Measurements from ENCODE around the gene PGBD5. TPM values are rescaled to one million over a fixed set of nuclear protein-coding genes. Genes with fewer than 3 reads are reported as not detected.

PGBD5 gene
- total and polyA plus RNA-seq, 2 of the 13 experiments (the other 11 are each of a cell fraction or from before 2014, with no cell fraction given), result 0.04 to 0.13 TPM

GRCh38 chr1:230326971-230327891 lies 98.9 kb downstream of the PGBD5 start:
- FAIRE-seq (peak; percentile 51), DNase-seq (ENCODE audit: low spot score) (peak; percentile 52), ATAC-seq (peak; percentile 72)
- H3K79me2 ChIP-seq (ENCODE audit: insufficient read depth, low read length), result no peaks in the 10 kb centered on the region
- intact Hi-C loops (cut with micrococcal nuclease; ENCODE audit: unreplicated experiment) (no loop called here), in situ Hi-C loops (cut with HindIII; ENCODE audit: extremely low pct_ligation_motif_present, low pct_unique_long_range_greater_than_20kb) (no loop called here)
- H3K4me2 ChIP-seq (ENCODE audit: low read depth, low read length), result peak overlapping the region; percentile 59
- ChIA-PET CTCF (ENCODE audit: low intra/inter-chr PET ratio, low total read pairs) (no interaction called here), POLR2A (no interaction called here)
- H2AFZ ChIP-seq (ENCODE audit: low read length), result no peak overlapping the region
- peaks cover 13% of the 10 kb centered on the region for H3K4me1 ChIP-seq (ENCODE audit: insufficient read depth, low read length)
- no peaks in the 10 kb centered on the region for H3K36me3 ChIP-seq (replicated peaks in 1 of 2; ENCODE audit: control insufficient read depth in 1 of 2, insufficient read depth in 2 of 2, low read length in 2 of 2)
- no TSS peak for BruUV-seq (replicated peaks)
- no peaks in the 10 kb centered on the region for H3K9me3 ChIP-seq (ENCODE audit: low read length)
- H3K9ac ChIP-seq (ENCODE audit: insufficient read depth, low read depth, low read length), result no peak overlapping the region
- no peak overlapping the region for H3K27ac ChIP-seq (ENCODE audit: extremely low read length, insufficient read depth, low read length)
- no peaks in the 10 kb centered on the region for H4K20me1 ChIP-seq (ENCODE audit: insufficient read depth, low read length)
- peak overlapping the region in 2 of 3 experiments; percentile 5 to 38; a peak in 1 of 6 replicates for H3K4me3 ChIP-seq (replicated peaks in 1 of 3; ENCODE audit: insufficient read depth in 1 of 3, low read depth in 2 of 3, low read length in 3 of 3)
- peaks cover under 1 to 3% of the 10 kb centered on the region in 2 experiments; a peak in 1 of 5 replicates for H3K27me3 ChIP-seq (ENCODE audit: control insufficient read depth in 1 of 2, insufficient read depth in 2 of 2, low read length in 2 of 2)
- 23% methylated on average over 20 of the region's 31 CpGs for WGBS (ENCODE audit: low lambda C conversion rate)
- TF ChIP-seq ZNF367 (CRISPR knock-in tag; IDR thresholded peaks at IDR 0.05; ENCODE audit: borderline replicate concordance), result no peak
- no peak for TF ChIP-seq ZNF770 (CRISPR knock-in tag; IDR thresholded peaks at IDR 0.05)
- peak; percentile 93 for TF ChIP-seq ZNF362 (CRISPR knock-in tag; IDR thresholded peaks at IDR 0.05; ENCODE audit: borderline replicate concordance)
- TF ChIP-seq SOX13 (IDR thresholded peaks at IDR 0.05), result no peak
- peak in 1 of 2 experiments; percentile 16; a peak in 1 of 4 replicates for TF ChIP-seq SOX13 (CRISPR knock-in tag; conservative IDR thresholded peaks at IDR 0.05 in 1 of 2, IDR thresholded peaks at IDR 0.05 in 1 of 2)
- peak; percentile 35; the same call in 1 of the 2 replicates for TF ChIP-seq SALL1 (CRISPR knock-in tag; IDR thresholded peaks at IDR 0.05)
- TF ChIP-seq HDAC6 (IDR thresholded peaks at IDR 0.05; ENCODE audit: low read depth, low read length), result no peak
- TF ChIP-seq REPIN1 (CRISPR knock-in tag; IDR thresholded peaks at IDR 0.05; ENCODE audit: borderline replicate concordance, low read depth), result 0 out of 2 replicates have a peak, but pooled peaks have one; percentile 23
- TF ChIP-seq GATAD2A (CRISPR knock-in tag; IDR thresholded peaks at IDR 0.05), result peak; percentile 40; the same call in 1 of the 2 replicates
- no peak for TF ChIP-seq IKZF1 (IDR thresholded peaks at IDR 0.05)
- TF ChIP-seq MTF1 (CRISPR knock-in tag; IDR thresholded peaks at IDR 0.05), result no peak
- no peak for TF ChIP-seq PBX2 (CRISPR knock-in tag; IDR thresholded peaks at IDR 0.05)
- peak; percentile 36; the same call in 1 of the 2 replicates for TF ChIP-seq BCL6 (CRISPR knock-in tag; IDR thresholded peaks at IDR 0.05)
- TF ChIP-seq CEBPZ (IDR thresholded peaks at IDR 0.05; ENCODE audit: low read length), result no peak
- 0 out of 2 replicates have a peak, but pooled peaks have one; percentile 27 for TF ChIP-seq ZBTB7B (CRISPR knock-in tag; IDR thresholded peaks at IDR 0.05)
- no peak for TF ChIP-seq HHEX (CRISPR knock-in tag; IDR thresholded peaks at IDR 0.05)
- peak; percentile 52 for TF ChIP-seq HNF4A (CRISPR knock-in tag; IDR thresholded peaks at IDR 0.05)
